IMR-90 (cell line): ENCODE data around the gene TTC23L. TPM values are rescaled to one million over a fixed set of nuclear protein-coding genes. Genes with fewer than 3 reads are reported as not detected.

ENCODE experiments used
- ATAC-seq: fragments of 200-7000 bp; cut with Tn5 transposase; 2 replicates; pipeline ENCODE4 v1.9.1; 2020; ENCODE audit warnings: low read depth, mild to moderate bottlenecking, moderate library complexity
- BruUV-seq: library from RNA; stranded (reverse); fragments of 400-500 nt; replicated peaks from 2 replicates; lab custom pipeline; 2021; lab: Mats Ljungman, UMichigan
- CTCF ChIA-PET: fragments of 300-600 bp; formaldehyde crosslinking; extraction: SDS; loops from one replicate; lab custom pipeline; 2021; ENCODE audit warnings: antibody characterized with exemption; lab: Yijun Ruan, JAX
- POLR2A ChIA-PET: fragments of 300-600 bp; sonication (Branson Sonifier 250); formaldehyde crosslinking; loops from one replicate; lab custom pipeline; 2022; ENCODE audit warnings: antibody characterized with exemption; ENCODE audit not compliant: unreplicated experiment; lab: Charles Lee
- DNase-seq: peaks from one replicate; pipeline ENCODE4 v3.0.0; 2013
- H2AFZ ChIP-seq: replicated peaks from 2 replicates; pipeline ENCODE3; 2013; ENCODE audit warnings: low read length, mild to moderate bottlenecking; ENCODE audit not compliant: poor library complexity
- H2AK5ac ChIP-seq: 2 replicates; pipeline ENCODE4 v1.6.1; 2013; ENCODE audit warnings: low read depth, low read length, inconsistent platforms
- H2AK9ac ChIP-seq: replicated peaks from 2 replicates; pipeline ENCODE3; 2013; ENCODE audit warnings: mild to moderate bottlenecking, low read depth, low read length, moderate library complexity; ENCODE audit not compliant: poor library complexity
- H2BK120ac ChIP-seq: 2 replicates; pipeline ENCODE4 v1.6.1; 2013; ENCODE audit warnings: low read depth, low read length, inconsistent platforms
- H2BK15ac ChIP-seq: 3 replicates; pipeline ENCODE4 v1.6.1; 2013; ENCODE audit warnings: low read depth, low read length, inconsistent platforms
- H2BK20ac ChIP-seq: 2 replicates; pipeline ENCODE4 v1.6.1; 2013; ENCODE audit warnings: low read depth, mild to moderate bottlenecking, inconsistent platforms, low read length, moderate library complexity
- H2BK5ac ChIP-seq: 2 replicates; pipeline ENCODE4 v1.6.1; 2013; ENCODE audit warnings: mild to moderate bottlenecking, low read depth, low read length, inconsistent platforms; ENCODE audit not compliant: poor library complexity, severe bottlenecking
- H3K14ac ChIP-seq: replicated peaks from 2 replicates; pipeline ENCODE4 v1.6.1; 2013; ENCODE audit warnings: low read depth, low read length, inconsistent platforms
- H3K18ac ChIP-seq: 2 replicates; pipeline ENCODE4 v1.6.1; 2013; ENCODE audit warnings: low read depth, low read length, control low read depth
- H3K23ac ChIP-seq: 2 replicates; pipeline ENCODE4 v1.6.1; 2013; ENCODE audit warnings: low read depth, low read length, inconsistent platforms
- H3K27ac ChIP-seq: 2 replicates; pipeline ENCODE4 v1.5.1; 2013; ENCODE audit warnings: mild to moderate bottlenecking, control low read depth, low read length; ENCODE audit not compliant: insufficient read depth
- H3K27me3 ChIP-seq: 2 replicates; pipeline ENCODE4 v1.6.1; 2013; ENCODE audit warnings: low read length; ENCODE audit not compliant: control insufficient read depth, insufficient read depth
- H3K36me3 ChIP-seq: 2 replicates; pipeline ENCODE4 v1.6.1; 2013; ENCODE audit warnings: low read length, mixed read lengths; ENCODE audit not compliant: control insufficient read depth, insufficient read depth
- H3K4ac ChIP-seq: 2 replicates; pipeline ENCODE4 v1.6.1; 2013; ENCODE audit warnings: low read depth, low read length, inconsistent platforms
- H3K4me1 ChIP-seq: 2 replicates; pipeline ENCODE4 v1.6.1; 2013; ENCODE audit warnings: low read length, mixed read lengths; ENCODE audit not compliant: control insufficient read depth, insufficient read depth
- H3K4me2 ChIP-seq: 2 replicates; pipeline ENCODE4 v1.6.1; 2013; ENCODE audit warnings: low read depth, mild to moderate bottlenecking, control low read depth, low read length, moderate library complexity
- H3K4me3 ChIP-seq: 2 replicates; pipeline ENCODE4 v1.5.1; 2013; ENCODE audit warnings: low read depth, mild to moderate bottlenecking, control low read depth, low read length, moderate library complexity; ENCODE audit not compliant: insufficient read depth
- H3K56ac ChIP-seq: 2 replicates; pipeline ENCODE4 v1.6.1; 2013; ENCODE audit warnings: low read length, inconsistent platforms; ENCODE audit not compliant: insufficient read depth; ENCODE audit errors: extremely low read depth
- H3K79me1 ChIP-seq, 2 experiments: 2 replicates each; pipeline ENCODE4 v1.6.1; 2013; ENCODE audit warnings: low read length in 2 of 2, inconsistent platforms in 1 of 2, low read depth in 1 of 2
- H3K9ac ChIP-seq: 2 replicates; pipeline ENCODE4 v1.6.1; 2013; ENCODE audit warnings: low read depth, low read length, control low read depth
- H3K9me1 ChIP-seq: 2 replicates; pipeline ENCODE4 v1.6.1; 2013; ENCODE audit warnings: low read length, inconsistent platforms; ENCODE audit not compliant: insufficient read depth
- H3K9me3 ChIP-seq: 2 replicates; pipeline ENCODE4 v1.6.1; 2013; ENCODE audit warnings: low read length; ENCODE audit not compliant: control insufficient read depth, insufficient read depth
- H4K20me1 ChIP-seq: 2 replicates; pipeline ENCODE4 v1.6.1; 2013; ENCODE audit warnings: low read length, inconsistent platforms; ENCODE audit not compliant: insufficient read depth
- H4K5ac ChIP-seq: 2 replicates; pipeline ENCODE4 v1.6.1; 2013; ENCODE audit warnings: mild to moderate bottlenecking, low read depth, low read length, control low read depth
- H4K8ac ChIP-seq, 2 experiments: 2 replicates each; pipeline ENCODE4 v1.6.1; 2013; ENCODE audit warnings: low read depth in 2 of 2, low read length in 2 of 2, control low read depth in 1 of 2, inconsistent platforms in 1 of 2
- H4K91ac ChIP-seq: 2 replicates; pipeline ENCODE4 v1.6.1; 2013; ENCODE audit warnings: low read depth, low read length, inconsistent platforms; ENCODE audit not compliant: insufficient read depth
- BHLHE40 ChIP-seq: fragments of 150-350 bp; IDR thresholded peaks from 2 replicates; pipeline ENCODE4 v1.6.1; 2016; ENCODE audit warnings: mild to moderate bottlenecking, low read depth, low read length
- CEBPB ChIP-seq: IDR thresholded peaks from 2 replicates; pipeline ENCODE4 v1.6.1; 2012; ENCODE audit warnings: low read depth, low read length, improper control_type of control experiment
- CHD1 ChIP-seq: IDR thresholded peaks from 2 replicates; pipeline ENCODE4 v1.6.1; 2012; ENCODE audit warnings: low read depth, low read length, improper control_type of control experiment
- CTCF ChIP-seq: conservative IDR thresholded peaks from 2 replicates; pipeline ENCODE4 v1.5.1; 2012; ENCODE audit warnings: mild to moderate bottlenecking, low read depth, low read length, improper control_type of control experiment
- ELK1 ChIP-seq: fragments of 150-350 bp; IDR thresholded peaks from 2 replicates; pipeline ENCODE4 v1.6.1; 2016; ENCODE audit warnings: low read depth, mild to moderate bottlenecking, low read length, moderate library complexity, borderline replicate concordance
- FOS ChIP-seq: fragments of 150-350 bp; IDR thresholded peaks from 2 replicates; pipeline ENCODE4 v1.6.1; 2016; ENCODE audit warnings: low read depth, low read length
- MAZ ChIP-seq: IDR thresholded peaks from 2 replicates; pipeline ENCODE4 v1.6.1; 2012; ENCODE audit warnings: low read depth, mild to moderate bottlenecking, low read length, improper control_type of control experiment, moderate library complexity, borderline replicate concordance
- MXI1 ChIP-seq: IDR thresholded peaks from 2 replicates; pipeline ENCODE4 v1.6.1; 2012; ENCODE audit warnings: low read depth, mild to moderate bottlenecking, low read length, moderate library complexity, borderline replicate concordance
- NFE2L2 ChIP-seq: fragments of 150-350 bp; IDR thresholded peaks from 2 replicates; pipeline ENCODE4 v1.6.1; 2016; ENCODE audit warnings: low read depth, mild to moderate bottlenecking, low read length
- POLR2A ChIP-seq: IDR thresholded peaks from 2 replicates; pipeline ENCODE4 v1.6.1; 2012; ENCODE audit warnings: mild to moderate bottlenecking, low read depth, low read length
- RAD21 ChIP-seq: IDR thresholded peaks from 2 replicates; pipeline ENCODE4 v1.6.1; 2012; ENCODE audit warnings: low read length, improper control_type of control experiment
- RCOR1 ChIP-seq: IDR thresholded peaks from 2 replicates; pipeline ENCODE4 v1.6.1; 2012; ENCODE audit warnings: mild to moderate bottlenecking, low read length, improper control_type of control experiment; ENCODE audit not compliant: insufficient replicate concordance
- RFX5 ChIP-seq: IDR thresholded peaks from 2 replicates; pipeline ENCODE4 v1.8.0; 2012; ENCODE audit warnings: low read depth, mild to moderate bottlenecking, low read length, moderate library complexity
- SMC3 ChIP-seq: fragments of 150-350 bp; IDR thresholded peaks from 2 replicates; pipeline ENCODE4 v1.6.1; 2016; ENCODE audit warnings: low read depth, mild to moderate bottlenecking, antibody characterized with exemption, low read length, moderate library complexity
- WGBS, 2 experiments: methylation state at CpG; one replicate each; pipeline versions ENCODE4 v1.1.5 to v1.1.7; 2013; ENCODE audit warnings: missing lambda C conversion rate in 2 of 2; ENCODE audit not compliant: insufficient read length in 1 of 2; ENCODE audit errors: extremely low coverage in 2 of 2; 5-methylcytosine and 5-hydroxymethylcytosine counted together
- dilution Hi-C: fragments of 300-500 bp; cut with HindIII; formaldehyde crosslinking; loops from one replicate; pipeline ENCODE4 v1.14.3; 2018; ENCODE audit warnings: low sequenced_read_pairs; ENCODE audit not compliant: unreplicated experiment
- in situ Hi-C: fragments of 300-500 bp; cut with MboI; formaldehyde crosslinking; loops from 3 replicates; pipeline ENCODE4 v1.14.3; 2019; ENCODE audit warnings: low sequenced_read_pairs, inconsistent platforms, mixed read lengths
- intact Hi-C: fragments of 100-400 bp; cut with micrococcal nuclease; formaldehyde crosslinking; loops from 2 replicates; pipeline ENCODE4 v1.10.0; 2022
- polyA plus RNA-seq, 3 experiments: library from polyadenylated mRNA; depleted of rRNA; stranded (reverse); fragments of >200 nt; gene quantifications; 2 replicates each; pipeline ENCODE4 v1.2.3, GENCODE V29; 2012; ENCODE audit warnings: low replicate concordance in 1 of 3
- total RNA-seq: library from RNA; depleted of rRNA; stranded (reverse); fragments of >200 nt; gene quantifications from 2 replicates; pipeline ENCODE4 v1.2.3, GENCODE V29; 2012
- TF ChIP-seq, protein P1 (sequence below): fragments of 150-350 bp; IDR thresholded peaks from 2 replicates; pipeline ENCODE4 v1.6.1; 2017; ENCODE audit warnings: mild to moderate bottlenecking, antibody characterized with exemption, low read length, low read depth

Gene TTC23L
- total and polyA plus RNA-seq, 2 of the 4 experiments (the other 2 are of a cell fraction), result under 0.01 TPM; not detected in 1

- H4K5ac ChIP-seq, result no peak overlapping the region
- no peak overlapping the region for H3K23ac ChIP-seq
- no peak overlapping the region for H2BK20ac ChIP-seq
- no peak overlapping the region for H3K9ac ChIP-seq
- H4K20me1 ChIP-seq, result no peaks in the 10 kb centered on the region
- no peak overlapping the region for H3K27ac ChIP-seq
- no peak overlapping the region for H2AK5ac ChIP-seq
- H3K14ac ChIP-seq, result no peak overlapping the region
- no peaks in the 10 kb centered on the region for H3K9me1 ChIP-seq
- H3K4ac ChIP-seq, result no peak overlapping the region
- no peak overlapping the region for H4K91ac ChIP-seq
- H2BK120ac ChIP-seq, result no peak overlapping the region
- no peak overlapping the region for H3K4me3 ChIP-seq
- peaks cover 2% of the 10 kb centered on the region; the same call in 1 of the 2 replicates for H3K9me3 ChIP-seq
- H2AK9ac ChIP-seq, result no peak overlapping the region
- ATAC-seq (no peak), DNase-seq (no peak)
- H3K18ac ChIP-seq, result no peak overlapping the region
- no peak overlapping the region for H3K4me2 ChIP-seq
- TF ChIP-seq MAZ, result no peak
- TF ChIP-seq, protein P1, sequence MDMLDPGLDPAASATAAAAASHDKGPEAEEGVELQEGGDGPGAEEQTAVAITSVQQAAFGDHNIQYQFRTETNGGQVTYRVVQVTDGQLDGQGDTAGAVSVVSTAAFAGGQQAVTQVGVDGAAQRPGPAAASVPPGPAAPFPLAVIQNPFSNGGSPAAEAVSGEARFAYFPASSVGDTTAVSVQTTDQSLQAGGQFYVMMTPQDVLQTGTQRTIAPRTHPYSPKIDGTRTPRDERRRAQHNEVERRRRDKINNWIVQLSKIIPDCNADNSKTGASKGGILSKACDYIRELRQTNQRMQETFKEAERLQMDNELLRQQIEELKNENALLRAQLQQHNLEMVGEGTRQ, result no peak
- no peak for TF ChIP-seq BHLHE40
- TF ChIP-seq POLR2A, result no peak
- no peak for TF ChIP-seq SMC3
- TF ChIP-seq RFX5, result no peak
- no peak for TF ChIP-seq FOS
- no peak for TF ChIP-seq CHD1
- no peak for TF ChIP-seq MXI1
- no peak for TF ChIP-seq CEBPB
- no peak for TF ChIP-seq ELK1
- no peak for TF ChIP-seq RAD21
- no peak for TF ChIP-seq RCOR1
- TF ChIP-seq CTCF, result no peak
- no peak for TF ChIP-seq NFE2L2
- dilution Hi-C loops, result no loop called here
- H3K79me1 ChIP-seq, result no peaks in the 10 kb centered on the region
- no peak overlapping the region for H2BK5ac ChIP-seq
- BruUV-seq, result no TSS peak
- ChIA-PET CTCF (no interaction called here), POLR2A (no interaction called here)
- H3K27me3 ChIP-seq, result no peaks in the 10 kb centered on the region
- H4K8ac ChIP-seq, result no peak overlapping the region
- H3K36me3 ChIP-seq, result no peaks in the 10 kb centered on the region
- no peak overlapping the region for H2AFZ ChIP-seq
- no CpG with 5 or more reads among the region's 4 CpGs for WGBS, 2 experiments
- no peak overlapping the region for H2BK15ac ChIP-seq
- in situ Hi-C loops, result no loop called here
- peaks cover 3% of the 10 kb centered on the region; the same call in 1 of the 2 replicates for H3K4me1 ChIP-seq
- no peak overlapping the region for H3K56ac ChIP-seq
- intact Hi-C loops, result loop anchor here (5.0 kb wide), 1 partner anchor 52 kb away; no protein-coding TSS in a partner anchor
Observed at GRCh38 chr5:34844999-34845398, 6.0 kb downstream of the TTC23L start.
